Measurements from ENCODE around the gene KCNB1. TPM values are rescaled to one million over a fixed set of nuclear protein-coding genes. Genes with fewer than 3 reads are reported as not detected.

Gene KCNB1
- total and polyA plus RNA-seq, 11 donors: 0.72 to 4.9 (median 1.3) TPM

GRCh38 chr20:49348563-49348962 is 133.9 kb downstream of the KCNB1 start:
- H3K36me3 ChIP-seq: no peaks in the 10 kb centered on the region
- no peaks in the 10 kb centered on the region for H3K9me3 ChIP-seq
- H3K4me3 ChIP-seq: no peak overlapping the region
- H3K4me1 ChIP-seq: peaks cover 0 to 18% (median 11%) of the 10 kb centered on the region in 12 donors
- DNase-seq (no peak), ATAC-seq (no peak)
- H3K27me3 ChIP-seq: no peaks in the 10 kb centered on the region
- 89 to 94% (median 90%) methylated on average over 4 of the region's 4 CpGs for WGBS, 4 donors
- TF ChIP-seq CTCF (IDR thresholded peaks at IDR 0.05) (no peak), POLR2A (IDR thresholded peaks at IDR 0.05) (no peak)
- H3K27ac ChIP-seq: no peak overlapping the region
- intact Hi-C loops (cut with DNase I): no loop called here

- no peak for ATAC-seq
- Histone ChIP-seq H3K27ac (no peak overlapping the region), H3K4me1 (peaks cover 0 to 18% (median 11%) of the 10 kb centered on the region in 12 donors), H3K36me3 (no peaks in the 10 kb centered on the region), H3K27me3 (no peaks in the 10 kb centered on the region), H3K9me3 (no peaks in the 10 kb centered on the region), H3K4me3 (no peak overlapping the region)
- intact Hi-C loops (cut with DNase I): no loop called here
- no peak for DNase-seq
- WGBS, 4 donors: 94 to 97% (median 95%) methylated on average over 9 of the region's 9 CpGs
- TF ChIP-seq POLR2A (IDR thresholded peaks at IDR 0.05) (no peak), CTCF (IDR thresholded peaks at IDR 0.05) (no peak)
Observed at GRCh38 chr20:49347156-49347555, 135.3 kb downstream of the KCNB1 start.

GRCh38 chr20:49346682-49347081 is 135.8 kb downstream of the KCNB1 start:
- ATAC-seq: no peak
- H3K36me3 ChIP-seq: no peaks in the 10 kb centered on the region
- H3K4me1 ChIP-seq: peaks cover 0 to 18% (median 11%) of the 10 kb centered on the region in 12 donors
- DNase-seq: no peak
- H3K9me3 ChIP-seq: no peaks in the 10 kb centered on the region
- TF ChIP-seq POLR2A (IDR thresholded peaks at IDR 0.05) (no peak), CTCF (IDR thresholded peaks at IDR 0.05) (no peak)
- WGBS, 4 donors: 73 to 91% (median 77%) methylated on average over 3 of the region's 3 CpGs
- no peak overlapping the region for H3K4me3 ChIP-seq
- H3K27ac ChIP-seq: no peak overlapping the region
- no peaks in the 10 kb centered on the region for H3K27me3 ChIP-seq
- intact Hi-C loops (cut with DNase I): no loop called here

GRCh38 chr20:49345524-49345923 is 136.9 kb downstream of the KCNB1 start:
- no peak overlapping the region for H3K4me3 ChIP-seq
- WGBS, 4 donors: 29 to 55% (median 40%) methylated on average over 14 of the region's 14 CpGs
- ATAC-seq: peak in 2 of 4 donors; percentile 23 to 40
- DNase-seq: peak in 1 of 5 donors; percentile 45
- no peaks in the 10 kb centered on the region for H3K36me3 ChIP-seq
- no peaks in the 10 kb centered on the region for H3K27me3 ChIP-seq
- H3K27ac ChIP-seq: peak overlapping the region in 8 of 12 donors; percentile 15 to 68 (median 41)
- no peaks in the 10 kb centered on the region for H3K9me3 ChIP-seq
- intact Hi-C loops (cut with DNase I): loop anchor here in 1 of 10 donors (2.0 kb wide), 1 partner anchor 45 kb away; no protein-coding TSS in a partner anchor
- peaks cover 0 to 18% (median 11%) of the 10 kb centered on the region in 12 donors for H3K4me1 ChIP-seq
- TF ChIP-seq POLR2A (IDR thresholded peaks at IDR 0.05): no peak
- TF ChIP-seq CTCF (IDR thresholded peaks at IDR 0.05): no peak

All from heart left ventricle (tissue), 16 donors.